KMS-11 (cell line): ENCODE data around the gene NID2.

Experiments used
- H2AFZ ChIP-seq: fragments of 200-600 bp; sonication (generic); 2 replicates; pipeline ENCODE4 v1.6.1; 2016; ENCODE audit warnings: antibody characterized with exemption, mixed run types, low read depth
- H3K27ac ChIP-seq: fragments of 200-600 bp; sonication (generic); 2 replicates; pipeline ENCODE4 v1.6.1; 2016; ENCODE audit warnings: mild to moderate bottlenecking, mixed run types
- H3K27me3 ChIP-seq: fragments of 200-600 bp; sonication (generic); 2 replicates; pipeline ENCODE4 v1.6.1; 2017; ENCODE audit warnings: mild to moderate bottlenecking, low read depth, mixed run types, moderate library complexity; ENCODE audit not compliant: insufficient read depth
- H3K36me3 ChIP-seq: fragments of 200-600 bp; sonication (generic); 2 replicates; pipeline ENCODE4 v1.6.1; 2017; ENCODE audit warnings: mild to moderate bottlenecking, mixed run types; ENCODE audit not compliant: insufficient read depth
- H3K4me1 ChIP-seq: fragments of 200-600 bp; sonication (generic); 2 replicates; pipeline ENCODE4 v1.6.1; 2016; ENCODE audit warnings: mild to moderate bottlenecking, low read depth, mixed run types; ENCODE audit not compliant: poor library complexity, severe bottlenecking
- H3K4me2 ChIP-seq: fragments of 200-600 bp; sonication (generic); 2 replicates; pipeline ENCODE4 v1.7.0; 2016; ENCODE audit warnings: mild to moderate bottlenecking, mixed run types
- H3K4me3 ChIP-seq: fragments of 200-600 bp; sonication (generic); IDR thresholded peaks from 2 replicates; pipeline ENCODE4 v1.6.1; 2017; ENCODE audit warnings: low read depth, low read length, mixed read lengths; ENCODE audit not compliant: insufficient read depth
- H3K79me2 ChIP-seq: fragments of 200-600 bp; sonication (generic); 2 replicates; pipeline ENCODE4 v1.6.1; 2016; ENCODE audit warnings: low read depth, mixed run types; ENCODE audit not compliant: insufficient read depth
- H3K9ac ChIP-seq: fragments of 200-600 bp; sonication (generic); 2 replicates; pipeline ENCODE4 v1.6.1; 2016; ENCODE audit warnings: mild to moderate bottlenecking, mixed run types
- H4K20me1 ChIP-seq: fragments of 200-600 bp; sonication (generic); 2 replicates; pipeline ENCODE4 v1.6.1; 2016; ENCODE audit warnings: mild to moderate bottlenecking, mixed run types; ENCODE audit not compliant: insufficient read depth
- CTCF ChIP-seq: fragments of 200-600 bp; sonication (generic); conservative IDR thresholded peaks from 2 replicates; pipeline ENCODE4 v1.6.1; 2017; ENCODE audit warnings: low read depth, mild to moderate bottlenecking, antibody characterized with exemption, low read length, moderate library complexity, mixed read lengths

The NID2 gene

GRCh38 chr14:51969852-51970540 lies 98.9 kb downstream of the NID2 start:
- TF ChIP-seq CTCF, result no peak
- Histone ChIP-seq H4K20me1 (no peaks in the 10 kb centered on the region), H3K4me2 (no peak overlapping the region), H3K27ac (no peak overlapping the region), H3K9ac (no peak overlapping the region), H3K4me3 (no peak overlapping the region), H3K27me3 (no peaks in the 10 kb centered on the region), H2AFZ (no peak overlapping the region), H3K4me1 (no peaks in the 10 kb centered on the region), H3K36me3 (no peaks in the 10 kb centered on the region), H3K79me2 (no peaks in the 10 kb centered on the region)

GRCh38 chr14:51967521-51967920 lies 101.3 kb downstream of the NID2 start:
- Histone ChIP-seq H3K4me1 (no peaks in the 10 kb centered on the region), H3K27ac (no peak overlapping the region), H3K79me2 (no peaks in the 10 kb centered on the region), H3K4me2 (no peak overlapping the region), H3K4me3 (no peak overlapping the region), H2AFZ (no peak overlapping the region), H3K36me3 (no peaks in the 10 kb centered on the region), H3K27me3 (no peaks in the 10 kb centered on the region), H3K9ac (no peak overlapping the region), H4K20me1 (no peaks in the 10 kb centered on the region)
- no peak for TF ChIP-seq CTCF

GRCh38 chr14:51963286-51963685 lies 105.6 kb downstream of the NID2 start:
- Histone ChIP-seq H4K20me1 (no peaks in the 10 kb centered on the region), H3K36me3 (no peaks in the 10 kb centered on the region), H3K4me3 (no peak overlapping the region), H3K9ac (no peak overlapping the region), H3K4me2 (no peak overlapping the region), H3K79me2 (no peaks in the 10 kb centered on the region), H3K27me3 (no peaks in the 10 kb centered on the region), H2AFZ (no peak overlapping the region), H3K4me1 (no peaks in the 10 kb centered on the region), H3K27ac (no peak overlapping the region)
- no peak for TF ChIP-seq CTCF

- H3K4me1 ChIP-seq, result no peaks in the 10 kb centered on the region
- H3K79me2 ChIP-seq, result no peaks in the 10 kb centered on the region
- no peaks in the 10 kb centered on the region for H3K27me3 ChIP-seq
- no peak for TF ChIP-seq CTCF
- no peak overlapping the region for H3K4me2 ChIP-seq
- no peak overlapping the region for H3K4me3 ChIP-seq
- H3K27ac ChIP-seq, result no peak overlapping the region
- no peaks in the 10 kb centered on the region for H4K20me1 ChIP-seq
- H3K9ac ChIP-seq, result no peak overlapping the region
- H2AFZ ChIP-seq, result no peak overlapping the region
- no peaks in the 10 kb centered on the region for H3K36me3 ChIP-seq
Observed at GRCh38 chr14:51962711-51963110, 106.1 kb downstream of the NID2 start.
